Gastrocnemius medialis (tissue), 4 donors: ENCODE results near the gene ROBO2.

Experiments
- POLR2A ChIP-seq, 2 donors: fragments of 450-650 bp; IDR thresholded peaks; one replicate each; pipeline ENCODE4 v1.6.1; 2017; ENCODE audit warnings: antibody characterized with exemption in 2 of 2, mild to moderate bottlenecking in 2 of 2, moderate library complexity in 2 of 2
- TF ChIP-seq, protein P1 (sequence below), 5 experiments: fragments of 450-650 bp in 3 of 5; fragments of 200-600 bp in 2 of 5; sonication (generic) in 2 of 5; IDR thresholded peaks in 4 of 5; conservative IDR thresholded peaks in 1 of 5; 1 replicate in 4 of 5; 2 replicates in 1 of 5; pipeline ENCODE4 v1.5.1; 2016 to 2019; ENCODE audit warnings: antibody characterized with exemption in 5 of 5, mild to moderate bottlenecking in 3 of 5, moderate library complexity in 3 of 5

DNA sequence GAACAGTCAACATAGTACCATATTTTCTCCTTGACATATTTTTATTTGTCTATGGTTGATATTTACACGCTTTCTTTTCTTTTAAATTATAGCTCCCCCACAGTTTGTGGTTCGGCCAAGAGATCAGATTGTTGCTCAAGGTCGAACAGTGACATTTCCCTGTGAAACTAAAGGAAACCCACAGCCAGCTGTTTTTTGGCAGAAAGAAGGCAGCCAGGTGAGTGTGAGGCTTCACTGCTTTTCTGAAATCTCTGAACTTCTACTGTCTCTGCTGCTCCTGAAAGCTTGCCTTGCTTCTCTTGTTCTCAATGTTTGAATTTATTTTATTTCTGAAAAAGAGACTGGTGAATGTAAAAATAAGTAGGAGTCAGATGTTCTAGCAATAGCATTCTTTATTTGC is 506.3 kb downstream of the ROBO2 start:
- TF ChIP-seq POLR2A (IDR thresholded peaks at IDR 0.05): no peak
- TF ChIP-seq, protein P1, sequence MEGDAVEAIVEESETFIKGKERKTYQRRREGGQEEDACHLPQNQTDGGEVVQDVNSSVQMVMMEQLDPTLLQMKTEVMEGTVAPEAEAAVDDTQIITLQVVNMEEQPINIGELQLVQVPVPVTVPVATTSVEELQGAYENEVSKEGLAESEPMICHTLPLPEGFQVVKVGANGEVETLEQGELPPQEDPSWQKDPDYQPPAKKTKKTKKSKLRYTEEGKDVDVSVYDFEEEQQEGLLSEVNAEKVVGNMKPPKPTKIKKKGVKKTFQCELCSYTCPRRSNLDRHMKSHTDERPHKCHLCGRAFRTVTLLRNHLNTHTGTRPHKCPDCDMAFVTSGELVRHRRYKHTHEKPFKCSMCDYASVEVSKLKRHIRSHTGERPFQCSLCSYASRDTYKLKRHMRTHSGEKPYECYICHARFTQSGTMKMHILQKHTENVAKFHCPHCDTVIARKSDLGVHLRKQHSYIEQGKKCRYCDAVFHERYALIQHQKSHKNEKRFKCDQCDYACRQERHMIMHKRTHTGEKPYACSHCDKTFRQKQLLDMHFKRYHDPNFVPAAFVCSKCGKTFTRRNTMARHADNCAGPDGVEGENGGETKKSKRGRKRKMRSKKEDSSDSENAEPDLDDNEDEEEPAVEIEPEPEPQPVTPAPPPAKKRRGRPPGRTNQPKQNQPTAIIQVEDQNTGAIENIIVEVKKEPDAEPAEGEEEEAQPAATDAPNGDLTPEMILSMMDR (IDR thresholded peaks at IDR 0.05 in 4 of 5, conservative IDR thresholded peaks at IDR 0.05 in 1 of 5): no peak
